ENCODE results near the gene TANGO6. TPM values are rescaled to one million over a fixed set of nuclear protein-coding genes. Genes with fewer than 3 reads are reported as not detected.
A peak's percentile ranks its signal among the peaks of the same experiment; 100 is the strongest.
"Not testable (repeated sequence)": the region's sequence is repeated elsewhere in the genome, so short reads cannot be mapped to it uniquely, and the experiment has no call there.

The TANGO6 gene
- total and polyA plus RNA-seq, 3 experiments from 2014 or later: 19.5 to 30.3 (median 28.9) TPM

GRCh38 chr16:69051517-69051830 is 208.1 kb downstream of the TANGO6 start:
- H3K27ac ChIP-seq (ENCODE audit: low read depth, low read length); H3K4me1 Mint-ChIP-seq; H3K4me3 Mint-ChIP-seq; H3K36me3 ChIP-seq (ENCODE audit: insufficient read depth, low read length); H3K27ac Mint-ChIP-seq; CTCF ChIA-PET; H3K9me3 Mint-ChIP-seq; H3K27me3 ChIP-seq (ENCODE audit: insufficient read depth, low read length, poor library complexity, severe bottlenecking); DNase-seq; H3K4me1 ChIP-seq (ENCODE audit: insufficient read depth, low read length); H3K9me3 ChIP-seq (ENCODE audit: low read length); H3K4me3 ChIP-seq (ENCODE audit: low read length); H3K27me3 Mint-ChIP-seq: not testable (repeated sequence)
- POLR2A ChIA-PET: interaction anchor here (0.7 kb wide), 1 partner anchor 271 kb away, joined by 4 read pairs; no protein-coding TSS in a partner anchor
- peaks cover 4 to 22% (median 5%) of the 10 kb centered on the region in 3 donors for H3K36me3 Mint-ChIP-seq

GRCh38 chr16:69055008-69055407 is 211.7 kb downstream of the TANGO6 start:
- H3K9me3 ChIP-seq (ENCODE audit: low read length): no peaks in the 10 kb centered on the region
- POLR2A ChIA-PET: no interaction called here
- H3K27me3 Mint-ChIP-seq: no peaks in the 10 kb centered on the region
- H3K4me3 Mint-ChIP-seq: no peak overlapping the region
- H3K27ac Mint-ChIP-seq: no peak overlapping the region
- no peaks in the 10 kb centered on the region for H3K9me3 Mint-ChIP-seq
- H3K27me3 ChIP-seq (ENCODE audit: insufficient read depth, low read length, poor library complexity, severe bottlenecking): no peaks in the 10 kb centered on the region
- no peak overlapping the region for H3K27ac ChIP-seq (ENCODE audit: low read depth, low read length)
- peaks cover 7% of the 10 kb centered on the region for H3K36me3 ChIP-seq (ENCODE audit: insufficient read depth, low read length)
- DNase-seq: no peak
- H3K4me1 ChIP-seq (ENCODE audit: insufficient read depth, low read length): no peaks in the 10 kb centered on the region
- peaks cover 3 to 25% (median 9%) of the 10 kb centered on the region in 3 donors for H3K36me3 Mint-ChIP-seq
- CTCF ChIA-PET: no interaction called here
- H3K4me1 Mint-ChIP-seq: no peaks in the 10 kb centered on the region
- no peak overlapping the region for H3K4me3 ChIP-seq (ENCODE audit: low read length)

- POLR2A ChIA-PET: no interaction called here
- Histone ChIP-seq H3K27me3 (ENCODE audit: insufficient read depth, low read length, poor library complexity, severe bottlenecking) (no peaks in the 10 kb centered on the region), H3K9me3 (ENCODE audit: low read length) (no peaks in the 10 kb centered on the region), H3K27ac (ENCODE audit: low read depth, low read length) (no peak overlapping the region), H3K36me3 (ENCODE audit: insufficient read depth, low read length) (peaks cover 7% of the 10 kb centered on the region), H3K4me1 (ENCODE audit: insufficient read depth, low read length) (no peaks in the 10 kb centered on the region), H3K4me3 (ENCODE audit: low read length) (no peak overlapping the region)
- no peaks in the 10 kb centered on the region for H3K9me3 Mint-ChIP-seq
- no peak for DNase-seq
- H3K27me3 Mint-ChIP-seq: no peaks in the 10 kb centered on the region
- no peak overlapping the region for H3K27ac Mint-ChIP-seq
- H3K4me3 Mint-ChIP-seq: no peak overlapping the region
- no peaks in the 10 kb centered on the region for H3K4me1 Mint-ChIP-seq
- H3K36me3 Mint-ChIP-seq: peaks cover 0 to 23% (median 7%) of the 10 kb centered on the region in 3 donors
- CTCF ChIA-PET: no interaction called here
These were observed 212.6 kb downstream of the TANGO6 start for GRCh38 chr16:69055980-69056379.

GRCh38 chr16:69056421-69056820 is 213.1 kb downstream of the TANGO6 start:
- H3K27ac ChIP-seq (ENCODE audit: low read depth, low read length): no peak overlapping the region
- no peaks in the 10 kb centered on the region for H3K4me1 ChIP-seq (ENCODE audit: insufficient read depth, low read length)
- peaks cover 0 to 23% (median 7%) of the 10 kb centered on the region in 3 donors for H3K36me3 Mint-ChIP-seq
- H3K27me3 Mint-ChIP-seq: no peaks in the 10 kb centered on the region
- no peak overlapping the region for H3K4me3 ChIP-seq (ENCODE audit: low read length)
- H3K36me3 ChIP-seq (ENCODE audit: insufficient read depth, low read length): peaks cover 7% of the 10 kb centered on the region
- POLR2A ChIA-PET: no interaction called here
- no peaks in the 10 kb centered on the region for H3K9me3 Mint-ChIP-seq
- H3K4me1 Mint-ChIP-seq: no peaks in the 10 kb centered on the region
- H3K27me3 ChIP-seq (ENCODE audit: insufficient read depth, low read length, poor library complexity, severe bottlenecking): no peaks in the 10 kb centered on the region
- H3K9me3 ChIP-seq (ENCODE audit: low read length): no peaks in the 10 kb centered on the region
- no peak overlapping the region for H3K27ac Mint-ChIP-seq
- no peak for DNase-seq
- H3K4me3 Mint-ChIP-seq: no peak overlapping the region
- CTCF ChIA-PET: no interaction called here

GRCh38 chr16:69057400-69058378 is 214.4 kb downstream of the TANGO6 start:
- Mint-ChIP-seq H3K36me3 (peaks cover 0 to 30% (median 10%) of the 10 kb centered on the region in 3 donors), H3K27ac (peak overlapping the region in 1 of 8 donors; percentile 47), H3K27me3 (no peaks in the 10 kb centered on the region), H3K4me1 (no peaks in the 10 kb centered on the region), H3K4me3 (no peak overlapping the region), H3K9me3 (no peaks in the 10 kb centered on the region)
- Histone ChIP-seq H3K27ac (ENCODE audit: low read depth, low read length) (no peak overlapping the region), H3K27me3 (ENCODE audit: insufficient read depth, low read length, poor library complexity, severe bottlenecking) (no peaks in the 10 kb centered on the region), H3K36me3 (ENCODE audit: insufficient read depth, low read length) (peaks cover 7% of the 10 kb centered on the region), H3K4me1 (ENCODE audit: insufficient read depth, low read length) (no peaks in the 10 kb centered on the region), H3K9me3 (ENCODE audit: low read length) (no peaks in the 10 kb centered on the region), H3K4me3 (ENCODE audit: low read length) (no peak overlapping the region)
- CTCF ChIA-PET: no interaction called here
- no peak for DNase-seq
- POLR2A ChIA-PET: no interaction called here

- H3K4me3 ChIP-seq (ENCODE audit: low read length); H3K4me1 ChIP-seq (ENCODE audit: insufficient read depth, low read length); H3K27me3 Mint-ChIP-seq; CTCF ChIA-PET; POLR2A ChIA-PET; H3K36me3 ChIP-seq (ENCODE audit: insufficient read depth, low read length); H3K27me3 ChIP-seq (ENCODE audit: insufficient read depth, low read length, poor library complexity, severe bottlenecking); H3K27ac ChIP-seq (ENCODE audit: low read depth, low read length); H3K9me3 ChIP-seq (ENCODE audit: low read length); H3K4me3 Mint-ChIP-seq; H3K27ac Mint-ChIP-seq; H3K9me3 Mint-ChIP-seq; DNase-seq; H3K4me1 Mint-ChIP-seq: not testable (repeated sequence)
- H3K36me3 Mint-ChIP-seq: peaks cover 0 to 33% (median 7%) of the 10 kb centered on the region in 3 donors
These were observed 220.2 kb downstream of the TANGO6 start for GRCh38 chr16:69063491-69063890.

GRCh38 chr16:69064124-69064763 is 220.9 kb downstream of the TANGO6 start:
- Mint-ChIP-seq H3K4me3 (no peak overlapping the region), H3K27me3 (peaks cover 0 to 1% of the 10 kb centered on the region in 2 donors), H3K36me3 (peaks cover 0 to 33% (median 7%) of the 10 kb centered on the region in 3 donors), H3K9me3 (no peaks in the 10 kb centered on the region), H3K27ac (no peak overlapping the region), H3K4me1 (no peaks in the 10 kb centered on the region)
- Histone ChIP-seq H3K4me3 (ENCODE audit: low read length) (no peak overlapping the region), H3K27me3 (ENCODE audit: insufficient read depth, low read length, poor library complexity, severe bottlenecking) (no peaks in the 10 kb centered on the region), H3K36me3 (ENCODE audit: insufficient read depth, low read length) (no peaks in the 10 kb centered on the region), H3K4me1 (ENCODE audit: insufficient read depth, low read length) (no peaks in the 10 kb centered on the region), H3K9me3 (ENCODE audit: low read length) (no peaks in the 10 kb centered on the region), H3K27ac (ENCODE audit: low read depth, low read length) (no peak overlapping the region)
- CTCF ChIA-PET: no interaction called here
- POLR2A ChIA-PET: no interaction called here
- DNase-seq: no peak

- Histone ChIP-seq H3K4me1 (ENCODE audit: insufficient read depth, low read length) (no peaks in the 10 kb centered on the region), H3K27me3 (ENCODE audit: insufficient read depth, low read length, poor library complexity, severe bottlenecking) (no peaks in the 10 kb centered on the region), H3K27ac (ENCODE audit: low read depth, low read length) (no peak overlapping the region), H3K4me3 (ENCODE audit: low read length) (no peak overlapping the region), H3K36me3 (ENCODE audit: insufficient read depth, low read length) (no peaks in the 10 kb centered on the region), H3K9me3 (ENCODE audit: low read length) (no peaks in the 10 kb centered on the region)
- H3K4me1 Mint-ChIP-seq: no peaks in the 10 kb centered on the region
- peaks cover 0 to 1% of the 10 kb centered on the region in 2 donors for H3K27me3 Mint-ChIP-seq
- DNase-seq: no peak
- CTCF ChIA-PET: no interaction called here
- H3K9me3 Mint-ChIP-seq: no peaks in the 10 kb centered on the region
- H3K4me3 Mint-ChIP-seq: no peak overlapping the region
- POLR2A ChIA-PET: no interaction called here
- H3K36me3 Mint-ChIP-seq: peaks cover 0 to 33% (median 6%) of the 10 kb centered on the region in 3 donors
- H3K27ac Mint-ChIP-seq: no peak overlapping the region
These were observed 221.5 kb downstream of the TANGO6 start for GRCh38 chr16:69064764-69065313.
